H1 (cell line): ENCODE results near the gene SLC39A9. TPM values are rescaled to one million over a fixed set of nuclear protein-coding genes. Genes with fewer than 3 reads are reported as not detected.
A peak's percentile ranks its signal among the peaks of the same experiment; 100 is the strongest.

Experiments
- CTCF ChIA-PET: fragments of 300-600 bp; sonication (Branson Sonifier 250); formaldehyde crosslinking; loops from one replicate; lab custom pipeline; 2021; ENCODE audit not compliant: partially characterized antibody; lab: Charles Lee
- POLR2A ChIA-PET: fragments of 300-600 bp; sonication (Branson Sonifier 250); formaldehyde crosslinking; loops from one replicate; lab custom pipeline; 2021; ENCODE audit warnings: inconsistent platforms; ENCODE audit not compliant: partially characterized antibody; lab: Charles Lee
- DNase-seq, 2 experiments: peaks; one replicate each; pipeline versions ENCODE4 v3.0.0 to v3.0.0-alpha.2; 2010 to 2022; ENCODE audit warnings: low spot score in 2 of 2, low read depth in 1 of 2, mixed read lengths in 1 of 2
- FAIRE-seq: peaks from 2 replicates; lab custom pipeline; 2011; peaks lifted over from hg19 to GRCh38; lab: Jason Lieb, UNC
- H2AFZ ChIP-seq: 2 replicates; pipeline ENCODE4 v1.8.1; 2012; ENCODE audit warnings: low read length, inconsistent platforms
- H2AK5ac ChIP-seq: 2 replicates; pipeline ENCODE4 v1.6.1; 2013; ENCODE audit warnings: low read depth, low read length
- H2BK120ac ChIP-seq: replicated peaks from 2 replicates; pipeline ENCODE3; 2013; ENCODE audit warnings: low read depth, low read length, inconsistent platforms
- H2BK12ac ChIP-seq: 2 replicates; pipeline ENCODE4 v1.6.1; 2013; ENCODE audit warnings: low read depth, low read length
- H2BK15ac ChIP-seq: 2 replicates; pipeline ENCODE4 v1.6.1; 2013; ENCODE audit warnings: low read length
- H2BK20ac ChIP-seq: 2 replicates; pipeline ENCODE4 v1.6.1; 2013; ENCODE audit warnings: low read length
- H2BK5ac ChIP-seq: 2 replicates; pipeline ENCODE4 v1.6.1; 2013; ENCODE audit warnings: low read depth, low read length
- H3K14ac ChIP-seq: 2 replicates; pipeline ENCODE4 v1.6.1; 2013; ENCODE audit warnings: inconsistent platforms; ENCODE audit not compliant: insufficient read length
- H3K18ac ChIP-seq: 2 replicates; pipeline ENCODE4 v1.6.1; 2013; ENCODE audit warnings: low read length; ENCODE audit errors: extremely low read depth
- H3K23ac ChIP-seq: 2 replicates; pipeline ENCODE4 v1.6.1; 2013; ENCODE audit warnings: inconsistent platforms; ENCODE audit not compliant: insufficient read length
- H3K23me2 ChIP-seq: 2 replicates; pipeline ENCODE4 v1.6.1; 2013; ENCODE audit warnings: low read depth, low read length
- H3K27ac ChIP-seq: 2 replicates; pipeline ENCODE4 v1.6.1; 2011; ENCODE audit warnings: low read depth, low read length, inconsistent platforms
- H3K27me3 ChIP-seq, 4 experiments: replicated peaks in 1 of 4; 1 replicate in 1 of 4; 2 replicates in 3 of 4; pipeline versions ENCODE4 v1.6.1 to v1.8.1; 2011 to 2013; ENCODE audit warnings: low read length in 3 of 4, mild to moderate bottlenecking in 3 of 4, inconsistent platforms in 2 of 4, mixed read lengths in 2 of 4, moderate library complexity in 1 of 4; ENCODE audit not compliant: control insufficient read depth in 3 of 4, insufficient read depth in 3 of 4; ENCODE audit errors: extremely low read depth in 1 of 4
- H3K36me3 ChIP-seq, 4 experiments: 2 replicates each; pipeline versions ENCODE4 v1.6.1 to v1.8.1; 2011 to 2013; ENCODE audit warnings: mild to moderate bottlenecking in 4 of 4, low read length in 3 of 4, moderate library complexity in 2 of 4, control low read depth in 1 of 4, inconsistent platforms in 1 of 4; ENCODE audit not compliant: insufficient read depth in 4 of 4, control insufficient read depth in 2 of 4
- H3K4ac ChIP-seq: replicated peaks from 2 replicates; pipeline ENCODE3; 2013; ENCODE audit warnings: low read length, low read depth, mixed read lengths, inconsistent platforms; ENCODE audit not compliant: insufficient read length
- H3K4me1 ChIP-seq, 4 experiments: replicated peaks in 1 of 4; 1 replicate in 1 of 4; 2 replicates in 3 of 4; pipeline versions ENCODE4 v1.6.1 to v1.8.1; 2011 to 2013; ENCODE audit warnings: low read length in 3 of 4, inconsistent platforms in 2 of 4, mixed read lengths in 1 of 4; ENCODE audit not compliant: insufficient read depth in 4 of 4, control insufficient read depth in 3 of 4
- H3K4me2 ChIP-seq, 2 experiments: 2 replicates each; pipeline versions ENCODE4 v1.6.1 to v1.8.1; 2011 to 2013; ENCODE audit warnings: low read depth in 2 of 2, low read length in 2 of 2, control low read depth in 1 of 2, inconsistent platforms in 1 of 2, mild to moderate bottlenecking in 1 of 2; ENCODE audit not compliant: insufficient read depth in 1 of 2
- H3K4me3 ChIP-seq, 4 experiments: fragments of 200-600, 300-600 bp in 1 of 4; sonication (generic), shearing (Covaris generic), sonication (Bioruptor Twin) in 1 of 4; 2 replicates each; pipeline versions ENCODE4 v1.5.1 to v1.8.1; 2011 to 2016; ENCODE audit warnings: low read length in 4 of 4, low read depth in 3 of 4, control low read depth in 2 of 4, inconsistent platforms in 2 of 4, mild to moderate bottlenecking in 2 of 4, mixed read lengths in 1 of 4, moderate library complexity in 1 of 4; ENCODE audit not compliant: insufficient read depth in 2 of 4; ENCODE audit errors: extremely low read depth in 1 of 4
- H3K56ac ChIP-seq: replicated peaks from 2 replicates; pipeline ENCODE3; 2013; ENCODE audit warnings: low read depth, mild to moderate bottlenecking, mixed read lengths, low read length, inconsistent platforms; ENCODE audit not compliant: insufficient read length
- H3K79me1 ChIP-seq: 2 replicates; pipeline ENCODE4 v1.6.1; 2013; ENCODE audit warnings: low read depth, low read length, control low read depth
- H3K79me2 ChIP-seq, 2 experiments: 2 replicates each; pipeline versions ENCODE4 v1.6.1 to v1.8.1; 2012 to 2013; ENCODE audit warnings: low read length in 2 of 2, mild to moderate bottlenecking in 2 of 2, inconsistent platforms in 1 of 2; ENCODE audit not compliant: insufficient read depth in 2 of 2, control insufficient read depth in 1 of 2
- H3K9ac ChIP-seq, 4 experiments: replicated peaks in 1 of 4; 1 replicate in 1 of 4; 2 replicates in 3 of 4; pipeline versions ENCODE4 v1.6.1 to v1.8.1; 2011 to 2013; ENCODE audit warnings: low read depth in 3 of 4, low read length in 3 of 4, control low read depth in 2 of 4, mild to moderate bottlenecking in 2 of 4, moderate library complexity in 2 of 4, inconsistent platforms in 1 of 4; ENCODE audit errors: extremely low read depth in 1 of 4
- H3K9me3 ChIP-seq, 2 experiments: 2 replicates each; pipeline versions ENCODE4 v1.6.1 to v1.8.1; 2012 to 2013; ENCODE audit warnings: mild to moderate bottlenecking in 2 of 2, moderate library complexity in 2 of 2, control low read depth in 1 of 2, inconsistent platforms in 1 of 2, low read depth in 1 of 2, low read length in 1 of 2, mixed read lengths in 1 of 2; ENCODE audit not compliant: insufficient read depth in 2 of 2
- H4K20me1 ChIP-seq, 2 experiments: replicated peaks in 1 of 2; 2 replicates each; pipeline versions ENCODE3 to v1.8.1; 2011 to 2013; ENCODE audit warnings: inconsistent platforms in 2 of 2, low read length in 2 of 2, mild to moderate bottlenecking in 1 of 2; ENCODE audit not compliant: insufficient read depth in 2 of 2, control insufficient read depth in 1 of 2
- H4K5ac ChIP-seq: 2 replicates; pipeline ENCODE4 v1.6.1; 2013; ENCODE audit warnings: low read length, low read depth, mixed read lengths, inconsistent platforms; ENCODE audit not compliant: insufficient read length
- H4K8ac ChIP-seq: 2 replicates; pipeline ENCODE4 v1.8.0; 2013; ENCODE audit warnings: mild to moderate bottlenecking, moderate library complexity, low read length, inconsistent platforms; ENCODE audit not compliant: insufficient read depth; ENCODE audit errors: extremely low read depth
- H4K91ac ChIP-seq: replicated peaks from 2 replicates; pipeline ENCODE3; 2013; ENCODE audit warnings: low read length, mixed read lengths, inconsistent platforms; ENCODE audit not compliant: insufficient read length
- CBX8 ChIP-seq: fragments of 300-800, 300-1000 bp; sonication (generic); IDR thresholded peaks from 2 replicates; pipeline ENCODE4 v1.7.1; 2016; ENCODE audit warnings: low read depth, low read length, borderline replicate concordance
- KDM1A ChIP-seq: fragments of 200-600, 300-600 bp; sonication (generic); IDR thresholded peaks from 2 replicates; pipeline ENCODE4 v1.7.1; 2016; ENCODE audit warnings: mild to moderate bottlenecking, low read length, borderline replicate concordance
- POU5F1 ChIP-seq: IDR thresholded peaks from 2 replicates; pipeline ENCODE4 v1.6.1; 2011; ENCODE audit warnings: low read depth, mild to moderate bottlenecking, low read length, moderate library complexity
- RBBP5 ChIP-seq: IDR thresholded peaks from 2 replicates; pipeline ENCODE4 v1.7.1; 2012; ENCODE audit warnings: low read depth, mild to moderate bottlenecking, inconsistent platforms, low read length, moderate library complexity, borderline replicate concordance
- RFX5 ChIP-seq: IDR thresholded peaks from 2 replicates; pipeline ENCODE4 v1.6.1; 2011; ENCODE audit warnings: low read depth, low read length, improper control_type of control experiment, borderline replicate concordance
- SIN3A ChIP-seq, 2 experiments: IDR thresholded peaks in 1 of 2; conservative IDR thresholded peaks in 1 of 2; 2 replicates each; pipeline ENCODE4 v1.6.1; 2011 to 2012; ENCODE audit warnings: low read length in 2 of 2, improper control_type of control experiment in 1 of 2, low read depth in 1 of 2, mild to moderate bottlenecking in 1 of 2
- SP1 ChIP-seq: IDR thresholded peaks from 2 replicates; pipeline ENCODE4 v1.6.1; 2011; ENCODE audit warnings: low read depth, low read length
- TEAD4 ChIP-seq: IDR thresholded peaks from 2 replicates; pipeline ENCODE4 v1.6.1; 2012; ENCODE audit warnings: low read depth, low read length, inconsistent platforms, mixed read lengths
- WGBS, 2 experiments: shearing (Covaris generic) in 1 of 2; methylation state at CpG; one replicate each; pipeline versions ENCODE4 v1.1.6 to v1.1.7; 2013 to 2015; ENCODE audit warnings: low lambda C conversion rate in 2 of 2, mixed read lengths in 2 of 2, inconsistent platforms in 1 of 2, low coverage in 1 of 2, missing lambda C conversion rate in 1 of 2; ENCODE audit not compliant: insufficient replicate concordance in 2 of 2, insufficient coverage in 1 of 2, insufficient read length in 1 of 2; ENCODE audit errors: extremely low coverage in 1 of 2, missing lambda C conversion rate in 1 of 2; 5-methylcytosine and 5-hydroxymethylcytosine counted together
- polyA plus RNA-seq, 7 experiments: library from polyadenylated mRNA; depleted of rRNA in 3 of 7; stranded (reverse) in 5 of 7; unstranded in 2 of 7; fragments of >200 nt in 5 of 7; fragments of 200-250 nt in 2 of 7; gene quantifications; 1 replicate in 5 of 7; 2 replicates in 1 of 7; 4 replicates in 1 of 7; pipeline versions ENCODE4 v1.2.1 to v1.2.3, GENCODE V29; 2011 to 2013; ENCODE audit warnings: missing spikeins in 2 of 7, mixed read lengths in 2 of 7
- total RNA-seq: library from RNA; stranded (reverse); fragmentation: NEBNext Ultra II Directional; extraction: Animal tissue kit (Norgen Biotek cat#: 25700); gene quantifications from 2 replicates; pipeline ENCODE4 v1.2.1, GENCODE V29; 2021

SLC39A9 gene
- total and polyA plus RNA-seq, 2 of the 8 experiments (the other 6 are each of a cell fraction or from before 2014, with no cell fraction given), result 31.0 to 44.2 TPM

- Histone ChIP-seq H4K91ac (no peak overlapping the region), H3K56ac (no peak overlapping the region), H2AK5ac (no peak overlapping the region), H4K20me1 (peaks cover 1 to 3% of the 10 kb centered on the region in 2 experiments), H2AFZ (no peak overlapping the region), H2BK5ac (no peak overlapping the region), H2BK15ac (no peak overlapping the region), H3K4me1 (no peaks in the 10 kb centered on the region), H3K27me3 (no peaks in the 10 kb centered on the region), H2BK12ac (no peak overlapping the region), H3K36me3 (peaks cover 0 to 2% (median 0%) of the 10 kb centered on the region in 4 experiments; a peak in 1 of 8 replicates), H3K9ac (no peak overlapping the region), H3K23me2 (no peaks in the 10 kb centered on the region), H4K5ac (no peak overlapping the region), H2BK120ac (no peak overlapping the region), H4K8ac (no peak overlapping the region), H3K9me3 (no peaks in the 10 kb centered on the region), H3K14ac (no peak overlapping the region), H3K4ac (no peak overlapping the region), H3K27ac (no peak overlapping the region), H3K18ac (no peak overlapping the region)
- FAIRE-seq, result peak; percentile 63
- ChIA-PET POLR2A (interaction anchor here (0.9 to 3.2 kb wide), 4 partner anchors 8 to 108 kb away, joined by 3 to 10 read pairs (median 4); partner anchors contain the start of genes ERH and SLC39A9), CTCF (interaction anchor here (1.0 to 11.8 kb wide), 8 partner anchors 11 to 129 kb away, joined by 3 to 130 read pairs (median 6); no protein-coding TSS in a partner anchor)
- WGBS, 2 experiments, result 62% methylated on average over 5 of the region's 5 CpGs; no CpG with 5 or more reads in 1 of the 2 experiments
- no peak for DNase-seq
- TF ChIP-seq SP1 (no peak), POU5F1 (no peak), KDM1A (no peak), RBBP5 (no peak), TEAD4 (0 out of 2 replicates have a peak, but pooled peaks have one; percentile 29), CBX8 (no peak), SIN3A (conservative IDR thresholded peaks at IDR 0.05 in 1 of 2, IDR thresholded peaks at IDR 0.05 in 1 of 2; ENCODE audit: low read depth in 1 of 2, low read length in 2 of 2) (0 out of 4 replicates have a peak, but pooled peaks of 1 of the 2 experiments have one; percentile 43), RFX5 (no peak)
- TF ChIP-seq, all 59 proteins: peak for 2
- H3K79me2 ChIP-seq, result no peaks in the 10 kb centered on the region
- no peak overlapping the region for H3K4me3 ChIP-seq
- H3K4me2 ChIP-seq, result no peak overlapping the region
- no peaks in the 10 kb centered on the region for H3K79me1 ChIP-seq
- H2BK20ac ChIP-seq, result no peak overlapping the region
- H3K23ac ChIP-seq, result no peak overlapping the region
Measured at GRCh38 chr14:69370061-69370460, 28.4 kb upstream of the SLC39A9 start.
